Stimulated activated memory B cell treated with anti-CD40 and anti-IgM and Interleukin-4, amounts not matched to agents 10 μg/mL and 1 μg/mL and 100 μg/mL, for 72 hours (primary cell): Measurements from ENCODE around the gene ACSS1.
A peak's percentile ranks its signal among the peaks of the same experiment; 100 is the strongest.

Experiments
- ATAC-seq: fragments of 150-1000 bp; cut with Tn5 transposase; 2 replicates; pipeline ENCODE4 v1.10.0; 2021
- H3K27ac Mint-ChIP-seq: one replicate; pipeline ENCODE4 v1.8.0; 2022; ENCODE audit warnings: mild to moderate bottlenecking, mixed read lengths
- H3K27me3 Mint-ChIP-seq: one replicate; pipeline ENCODE4 v1.8.0; 2022; ENCODE audit warnings: mixed read lengths
- H3K36me3 Mint-ChIP-seq: one replicate; pipeline ENCODE4 v1.8.0; 2022; ENCODE audit warnings: mixed read lengths
- H3K4me1 Mint-ChIP-seq: one replicate; pipeline ENCODE4 v1.8.0; 2022; ENCODE audit warnings: mixed read lengths
- H3K4me3 Mint-ChIP-seq: one replicate; pipeline ENCODE4 v1.8.0; 2022; ENCODE audit warnings: mild to moderate bottlenecking, moderate library complexity, mixed read lengths
- H3K9me3 Mint-ChIP-seq: one replicate; pipeline ENCODE4 v1.8.0; 2022; ENCODE audit warnings: mixed read lengths

The ACSS1 gene

DNA sequence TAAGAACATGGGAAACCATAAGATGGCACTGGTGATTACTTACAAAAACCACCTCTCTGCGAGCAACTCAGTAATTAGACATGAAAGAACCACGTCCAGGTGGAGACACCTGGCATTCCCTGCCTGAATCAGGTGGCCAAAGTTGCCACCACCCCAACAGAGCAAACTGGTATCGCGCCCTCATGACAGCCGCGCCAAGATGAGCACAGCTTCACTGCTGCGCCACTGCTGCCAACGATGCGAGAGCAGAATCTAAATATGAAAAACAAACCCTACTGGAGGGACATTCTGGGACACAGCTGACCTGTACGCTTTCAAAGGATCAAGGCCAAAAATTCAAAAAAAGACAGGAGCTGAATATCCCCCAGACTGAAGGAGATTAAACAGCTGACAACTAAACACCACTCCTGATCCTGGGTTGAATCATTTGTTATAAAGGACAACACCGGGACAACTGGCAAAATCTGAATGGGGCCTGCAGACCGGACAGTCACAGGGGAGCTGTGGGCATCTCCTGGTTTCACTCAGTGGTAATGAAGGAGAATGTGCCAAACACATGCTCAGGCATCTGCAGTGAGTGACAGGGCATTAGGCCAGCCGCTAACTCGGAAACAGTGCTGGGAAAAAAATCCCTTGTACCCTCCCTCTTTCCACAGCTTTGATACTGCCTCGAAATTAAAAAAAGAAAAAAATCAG, 91.5 kb downstream of the ACSS1 start:
- no peak for ATAC-seq
- no peak overlapping the region for H3K4me3 Mint-ChIP-seq
- H3K9me3 Mint-ChIP-seq: no peaks in the 10 kb centered on the region
- H3K36me3 Mint-ChIP-seq: peaks cover 88% of the 10 kb centered on the region
- H3K27ac Mint-ChIP-seq: no peak overlapping the region
- H3K4me1 Mint-ChIP-seq: no peaks in the 10 kb centered on the region
- H3K27me3 Mint-ChIP-seq: no peaks in the 10 kb centered on the region

DNA sequence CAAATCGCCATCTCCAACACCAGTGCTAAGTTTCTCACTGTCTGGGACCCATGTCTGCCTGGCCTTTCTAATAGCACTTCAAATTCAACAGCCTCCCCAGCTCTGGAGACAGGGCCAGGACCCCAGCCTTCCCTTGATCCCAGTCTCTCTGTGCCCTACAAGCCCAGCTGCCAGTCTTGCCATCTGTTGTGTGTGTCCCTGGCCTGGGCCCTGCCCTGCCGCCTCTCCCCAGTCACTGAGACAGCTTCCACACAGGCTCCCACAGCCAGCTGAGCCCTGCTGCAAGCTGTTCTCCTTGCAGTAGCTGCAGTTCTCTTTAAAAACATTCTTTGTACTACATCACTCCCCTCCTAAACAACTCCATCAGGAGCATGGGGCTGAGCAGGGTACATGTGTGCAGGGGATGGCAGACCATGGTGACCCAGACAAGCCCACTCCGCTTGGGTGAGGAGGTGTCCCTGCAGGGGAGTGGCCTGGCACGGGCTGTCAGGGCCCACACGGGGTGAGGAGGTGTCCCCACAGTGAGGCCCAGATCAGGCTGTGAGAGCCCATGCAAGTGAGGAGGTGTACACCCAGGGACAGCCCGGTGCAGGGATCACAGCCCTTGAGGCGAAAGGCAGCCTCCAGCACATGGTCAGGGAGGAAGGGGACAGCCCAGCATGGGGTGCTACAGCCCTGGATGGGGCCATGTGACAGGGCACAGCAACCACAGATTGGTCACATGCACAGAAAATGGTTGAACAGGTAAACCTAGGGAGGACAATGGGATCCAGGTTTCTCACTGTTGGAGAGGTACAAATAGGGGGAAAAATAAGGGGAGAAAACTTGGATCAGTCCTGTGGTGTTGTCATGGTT, 92.6 kb downstream of the ACSS1 start:
- no peak overlapping the region for H3K4me3 Mint-ChIP-seq
- peaks cover 80% of the 10 kb centered on the region for H3K36me3 Mint-ChIP-seq
- H3K27me3 Mint-ChIP-seq: no peaks in the 10 kb centered on the region
- H3K4me1 Mint-ChIP-seq: no peaks in the 10 kb centered on the region
- ATAC-seq: peak; percentile 51
- H3K9me3 Mint-ChIP-seq: no peaks in the 10 kb centered on the region
- H3K27ac Mint-ChIP-seq: no peak overlapping the region

DNA sequence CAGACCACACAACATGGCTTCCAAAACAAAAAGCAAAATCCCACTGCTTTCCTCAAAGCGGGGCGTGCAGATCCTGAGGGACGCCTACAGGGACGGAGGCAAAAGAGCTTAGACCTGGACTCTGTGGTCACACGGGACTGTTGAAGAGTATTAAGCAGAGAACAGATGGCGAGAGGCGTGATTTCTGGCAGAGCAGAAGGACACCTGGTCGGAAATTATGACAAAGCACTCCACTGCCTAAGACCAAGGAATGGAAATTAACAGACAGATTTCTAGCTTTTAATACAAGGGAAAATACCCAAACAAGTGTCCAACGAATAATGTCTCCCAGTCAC, 93.5 kb downstream of the ACSS1 start:
- no peak overlapping the region for H3K4me3 Mint-ChIP-seq

DNA sequence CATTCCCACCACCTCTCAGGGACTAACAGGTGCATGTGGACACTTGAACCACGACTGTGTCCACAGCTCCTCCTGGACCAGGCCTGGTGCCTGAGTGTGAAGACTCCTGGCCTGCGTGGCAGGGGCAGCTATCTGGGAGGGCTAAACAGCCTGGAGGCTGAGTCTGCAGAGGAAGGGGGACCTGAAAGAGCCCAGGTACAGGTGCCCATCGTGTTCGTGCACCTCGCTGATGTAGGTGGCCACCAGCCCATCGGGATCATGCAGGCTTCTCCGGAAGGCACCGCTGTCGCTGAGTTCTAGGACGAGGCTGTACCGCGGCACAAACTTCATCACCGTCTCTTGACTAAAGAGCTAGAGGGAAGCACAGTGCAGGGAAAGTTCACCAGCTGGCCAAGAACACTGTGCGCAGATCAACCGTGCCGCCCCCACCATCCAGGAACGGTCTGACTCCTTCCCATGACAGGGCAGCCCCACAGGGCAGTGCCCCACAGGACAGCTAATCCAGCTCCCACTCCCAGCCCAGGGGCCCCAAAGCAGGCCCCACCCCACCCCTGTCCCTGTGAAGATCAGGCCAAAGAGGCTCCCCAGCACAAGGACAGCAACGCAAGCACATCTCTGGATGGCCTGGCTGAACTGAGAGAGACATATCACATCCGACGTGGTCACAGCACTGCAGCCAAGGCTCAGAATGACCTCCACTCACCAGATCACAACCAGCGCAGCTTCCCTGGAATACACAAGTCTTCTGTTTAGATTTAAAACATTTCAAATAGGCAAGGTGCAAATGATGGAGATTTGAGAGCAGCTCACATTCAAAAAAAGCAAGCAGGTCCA, 94.0 kb downstream of the ACSS1 start:
- H3K4me1 Mint-ChIP-seq: no peaks in the 10 kb centered on the region
- no peak overlapping the region for H3K4me3 Mint-ChIP-seq
- H3K36me3 Mint-ChIP-seq: peaks cover 73% of the 10 kb centered on the region
- no peak for ATAC-seq
- H3K27ac Mint-ChIP-seq: no peak overlapping the region
- H3K9me3 Mint-ChIP-seq: no peaks in the 10 kb centered on the region
- no peaks in the 10 kb centered on the region for H3K27me3 Mint-ChIP-seq

More for the DNA sequence above, 93.5 kb downstream of the ACSS1 start:
- ATAC-seq: no peak
- Mint-ChIP-seq H3K4me1 (no peaks in the 10 kb centered on the region), H3K36me3 (peaks cover 78% of the 10 kb centered on the region), H3K9me3 (no peaks in the 10 kb centered on the region), H3K27me3 (no peaks in the 10 kb centered on the region), H3K27ac (no peak overlapping the region)

DNA sequence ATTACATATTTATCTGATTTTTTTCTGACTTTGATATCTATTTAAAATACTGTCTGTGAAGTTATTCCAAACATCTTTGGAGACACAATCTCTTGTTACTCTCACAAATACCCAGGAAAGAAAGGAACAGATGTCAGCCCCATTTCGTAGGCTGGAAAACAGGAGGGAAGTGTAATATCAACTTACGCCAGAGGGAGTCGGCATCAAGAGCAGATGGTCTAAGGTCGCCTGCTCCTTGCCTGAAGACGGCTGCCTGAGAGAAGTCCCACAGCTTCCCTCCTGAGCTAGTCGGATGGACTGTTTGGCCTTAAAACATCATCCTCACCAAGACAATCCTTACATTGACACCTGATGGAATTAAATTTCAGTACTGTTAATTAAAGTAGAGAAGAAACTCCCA, 95.4 kb downstream of the ACSS1 start:
- H3K4me3 Mint-ChIP-seq: no peak overlapping the region
- H3K9me3 Mint-ChIP-seq: no peaks in the 10 kb centered on the region
- no peaks in the 10 kb centered on the region for H3K4me1 Mint-ChIP-seq
- peaks cover 65% of the 10 kb centered on the region for H3K36me3 Mint-ChIP-seq
- H3K27me3 Mint-ChIP-seq: no peaks in the 10 kb centered on the region
- H3K27ac Mint-ChIP-seq: no peak overlapping the region
- no peak for ATAC-seq

DNA sequence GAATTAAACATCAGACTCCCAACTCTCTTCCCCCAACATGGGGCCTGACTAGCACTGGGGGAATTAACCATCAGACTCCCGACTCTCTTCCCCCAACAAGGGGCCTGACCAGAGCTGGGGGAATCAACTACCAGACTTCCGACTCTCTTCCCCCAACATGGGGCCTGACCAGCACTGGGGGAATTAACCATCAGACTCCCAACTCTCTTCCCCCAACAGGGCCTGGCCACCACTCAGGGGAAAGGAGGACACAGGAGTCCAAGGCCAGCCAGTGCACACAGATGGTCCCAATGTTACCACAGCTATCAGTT, 95.8 kb downstream of the ACSS1 start:
- ATAC-seq: no peak
- Mint-ChIP-seq H3K27me3 (no peaks in the 10 kb centered on the region), H3K27ac (no peak overlapping the region), H3K36me3 (peaks cover 61% of the 10 kb centered on the region), H3K9me3 (no peaks in the 10 kb centered on the region), H3K4me1 (no peaks in the 10 kb centered on the region), H3K4me3 (no peak overlapping the region)

DNA sequence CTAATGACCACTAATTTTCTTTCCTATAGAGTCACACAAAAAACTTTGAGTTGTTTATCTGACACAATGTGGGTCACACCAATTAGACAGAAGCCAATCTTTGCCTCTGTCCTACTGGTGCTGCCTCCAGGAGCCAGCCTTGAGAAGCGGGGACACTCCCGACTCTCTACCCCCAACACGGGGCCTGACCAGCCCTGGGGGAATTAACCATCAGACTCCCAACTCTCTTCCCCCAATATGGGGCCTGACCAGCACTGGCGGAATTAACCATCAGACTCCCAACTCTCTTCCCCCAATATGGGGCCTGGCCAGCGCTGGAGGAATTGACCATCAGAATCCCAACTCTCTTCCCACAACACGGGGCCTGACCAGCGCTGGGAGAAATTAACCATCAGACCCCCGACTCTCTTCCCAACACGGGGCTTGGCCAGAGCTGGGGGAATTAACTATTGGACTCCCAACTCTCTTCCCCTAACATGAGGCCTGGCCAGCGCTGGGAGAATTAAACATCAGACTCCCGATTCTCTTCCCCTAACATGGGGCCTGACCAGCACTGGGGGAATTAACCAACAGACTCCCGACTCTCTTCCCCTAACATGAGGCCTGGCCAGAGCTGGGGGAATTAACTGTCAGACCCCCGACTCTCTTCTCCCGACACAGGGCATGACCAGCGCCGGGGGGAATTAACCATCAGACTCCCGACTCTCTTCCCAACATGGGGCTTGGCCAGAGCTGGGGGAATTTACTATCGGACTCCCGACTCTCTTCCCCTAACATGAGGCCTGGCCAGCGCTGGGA, 96.4 kb downstream of the ACSS1 start:
- H3K27ac Mint-ChIP-seq: no peak overlapping the region
- no peak for ATAC-seq
- no peaks in the 10 kb centered on the region for H3K4me1 Mint-ChIP-seq
- H3K27me3 Mint-ChIP-seq: no peaks in the 10 kb centered on the region
- no peaks in the 10 kb centered on the region for H3K9me3 Mint-ChIP-seq
- H3K4me3 Mint-ChIP-seq: no peak overlapping the region
- peaks cover 59% of the 10 kb centered on the region for H3K36me3 Mint-ChIP-seq

DNA sequence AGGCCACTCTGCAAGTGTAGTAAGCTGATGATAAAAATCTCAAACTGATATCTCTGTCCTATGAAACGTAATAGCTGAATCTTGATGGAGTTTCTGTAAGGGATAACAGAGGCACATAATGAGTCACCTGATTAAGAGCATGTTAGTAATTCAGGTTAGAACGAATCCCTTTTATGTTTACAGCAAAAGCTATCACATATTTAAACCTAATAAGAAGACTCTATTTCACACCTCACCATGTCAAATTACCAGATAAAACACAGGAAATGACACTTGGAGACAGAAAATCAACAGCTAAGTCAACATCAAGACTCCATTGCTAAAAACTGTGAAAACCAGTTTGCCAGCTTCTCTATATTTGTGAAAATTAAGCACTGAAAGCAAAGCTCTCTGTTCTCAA, 97.1 kb downstream of the ACSS1 start:
- no peak for ATAC-seq
- H3K36me3 Mint-ChIP-seq: peaks cover 58% of the 10 kb centered on the region
- H3K4me1 Mint-ChIP-seq: no peaks in the 10 kb centered on the region
- H3K4me3 Mint-ChIP-seq: no peak overlapping the region
- H3K9me3 Mint-ChIP-seq: no peaks in the 10 kb centered on the region
- no peaks in the 10 kb centered on the region for H3K27me3 Mint-ChIP-seq
- no peak overlapping the region for H3K27ac Mint-ChIP-seq

DNA sequence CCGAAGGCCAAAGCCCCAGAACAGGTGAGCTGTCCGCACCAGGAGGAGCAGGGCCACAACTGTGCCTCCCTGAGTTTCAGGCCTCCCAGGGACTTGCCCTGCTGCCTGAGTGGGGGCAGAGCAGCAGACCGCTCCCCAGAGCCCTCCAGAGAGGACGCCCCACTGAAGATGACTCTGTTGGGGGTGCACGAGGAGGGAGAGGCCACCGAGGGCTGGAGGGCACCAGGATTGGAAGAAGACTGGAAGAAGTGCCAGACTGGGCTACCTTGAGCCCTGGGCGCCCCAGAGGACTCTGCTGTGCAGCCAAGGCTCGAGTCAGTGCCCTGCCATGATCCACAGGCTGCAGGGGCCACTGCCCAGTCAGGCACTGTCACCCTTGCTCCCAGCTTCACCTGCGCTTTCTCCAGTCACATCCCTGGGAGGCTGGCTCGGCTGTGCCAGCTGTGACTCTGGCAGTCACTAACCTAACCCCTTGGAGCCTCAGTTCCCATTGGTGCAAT, 97.6 kb downstream of the ACSS1 start:
- H3K36me3 Mint-ChIP-seq: peaks cover 58% of the 10 kb centered on the region
- no peaks in the 10 kb centered on the region for H3K27me3 Mint-ChIP-seq
- no peak for ATAC-seq
- no peaks in the 10 kb centered on the region for H3K9me3 Mint-ChIP-seq
- no peak overlapping the region for H3K27ac Mint-ChIP-seq
- H3K4me3 Mint-ChIP-seq: no peak overlapping the region
- H3K4me1 Mint-ChIP-seq: peaks cover 4% of the 10 kb centered on the region

DNA sequence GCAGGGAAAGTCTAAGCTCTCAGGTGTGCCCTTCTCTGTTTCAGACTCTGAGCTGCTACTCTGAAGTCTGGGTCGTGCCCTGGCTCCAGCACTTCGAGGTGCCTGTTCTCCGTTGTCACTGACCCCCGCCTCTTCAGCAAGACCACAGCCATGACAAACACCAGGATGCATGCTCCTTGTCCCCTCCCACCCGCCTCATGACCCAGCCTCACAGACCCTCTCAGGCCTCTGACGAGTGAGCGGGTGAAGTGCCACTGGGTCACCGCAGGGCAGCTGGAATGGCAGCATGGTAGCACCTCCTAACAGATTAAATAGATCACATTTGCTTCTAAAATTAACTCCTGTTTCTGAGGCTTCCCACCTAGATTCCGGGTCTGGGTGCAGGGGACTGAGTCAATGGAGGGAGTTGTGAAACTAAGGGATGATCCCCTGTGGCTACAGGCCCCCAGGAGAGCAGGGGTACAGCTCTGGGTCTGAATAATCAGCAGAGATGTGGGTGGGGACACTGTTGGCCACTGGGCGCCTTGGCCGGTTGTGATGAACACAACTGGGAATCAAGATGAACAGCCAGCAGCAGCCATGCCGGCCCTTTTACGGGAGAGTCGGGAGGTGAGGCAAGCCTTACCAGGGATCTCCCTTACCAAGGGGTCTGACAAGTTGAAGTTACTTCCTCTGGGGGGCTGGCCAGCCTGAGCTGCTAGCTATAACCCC, 98.2 kb downstream of the ACSS1 start:
- Mint-ChIP-seq H3K4me1 (peaks cover 10% of the 10 kb centered on the region), H3K4me3 (no peak overlapping the region), H3K27me3 (no peaks in the 10 kb centered on the region), H3K9me3 (no peaks in the 10 kb centered on the region), H3K36me3 (peaks cover 52% of the 10 kb centered on the region), H3K27ac (no peak overlapping the region)
- no peak for ATAC-seq

DNA sequence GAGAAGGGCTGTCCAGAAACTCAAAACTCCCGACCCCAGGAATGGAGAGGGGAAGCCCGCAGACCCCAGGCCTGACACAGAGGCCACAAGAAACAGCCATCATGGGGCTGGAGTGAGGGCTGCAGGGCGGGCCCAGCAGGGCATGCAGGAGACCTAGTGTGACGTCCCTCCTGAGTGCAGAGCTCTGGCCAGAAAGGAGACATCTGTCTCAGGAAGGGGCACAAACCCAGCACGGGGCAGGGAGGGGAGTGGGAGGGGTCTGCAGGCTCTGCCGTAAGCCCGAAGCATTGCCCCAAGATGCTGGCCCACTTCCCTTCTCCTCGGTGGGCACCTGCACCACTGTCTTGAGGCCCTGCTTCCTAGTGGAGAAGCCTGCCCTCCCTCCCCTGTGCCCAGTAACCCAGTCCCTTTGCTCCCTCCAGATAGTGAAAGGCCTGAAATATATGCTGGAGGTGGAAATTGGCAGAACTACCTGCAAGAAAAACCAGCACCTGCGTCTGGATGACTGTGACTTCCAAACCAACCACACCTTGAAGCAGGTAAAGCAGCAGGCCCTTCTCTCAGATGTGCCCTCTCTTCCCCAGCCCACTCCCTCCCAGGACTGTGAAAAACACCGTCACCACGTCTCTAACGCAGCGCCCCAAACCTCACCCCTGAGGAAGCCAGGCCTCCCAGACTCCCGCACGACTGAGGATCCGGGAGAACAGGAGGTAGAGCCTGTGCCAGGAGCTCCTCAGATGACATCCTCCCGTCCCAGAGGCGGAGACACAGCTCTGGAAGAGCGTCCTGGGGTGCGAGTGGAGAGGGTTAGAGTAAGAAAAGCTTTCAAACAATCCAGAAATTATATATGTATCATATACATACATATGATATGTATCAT, 99.2 kb downstream of the ACSS1 start:
- no peak for ATAC-seq
- Mint-ChIP-seq H3K4me1 (peaks cover 17% of the 10 kb centered on the region), H3K27me3 (no peaks in the 10 kb centered on the region), H3K36me3 (peaks cover 50% of the 10 kb centered on the region), H3K4me3 (no peak overlapping the region), H3K9me3 (no peaks in the 10 kb centered on the region), H3K27ac (no peak overlapping the region)

DNA sequence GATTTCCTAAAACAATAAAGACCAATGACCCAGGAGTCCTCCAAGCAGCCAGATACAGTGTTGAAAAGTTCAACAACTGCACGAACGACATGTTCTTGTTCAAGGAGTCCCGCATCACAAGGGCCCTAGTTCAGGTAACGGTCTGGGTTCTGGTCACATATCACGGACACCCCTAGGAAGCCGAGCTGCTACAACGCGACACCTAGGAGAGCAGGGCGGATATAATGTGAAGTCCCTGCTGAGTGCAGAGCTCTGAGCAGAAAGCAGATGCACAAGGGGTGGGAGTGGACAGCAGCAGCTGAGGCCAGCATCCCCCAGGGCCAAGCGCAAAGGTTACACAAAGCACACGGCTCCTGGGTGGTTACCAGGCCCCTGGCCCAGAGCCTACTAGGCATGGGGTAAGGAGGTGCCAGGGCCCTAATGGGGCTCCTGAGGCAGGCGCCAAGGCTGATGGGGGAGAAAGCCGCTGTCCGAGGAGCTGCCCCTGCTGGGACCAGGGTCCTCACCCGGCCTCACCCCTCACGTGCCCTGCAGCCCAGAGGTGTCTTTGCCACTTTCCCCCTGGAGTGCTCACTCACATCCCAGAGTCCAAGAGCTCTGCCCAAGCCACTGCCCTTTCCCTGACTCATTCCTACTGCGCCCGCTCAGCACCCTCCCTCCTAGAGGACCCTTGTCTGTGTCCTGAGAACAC, 100.5 kb downstream of the ACSS1 start:
- ATAC-seq: no peak
- no peaks in the 10 kb centered on the region for H3K9me3 Mint-ChIP-seq
- no peak overlapping the region for H3K4me3 Mint-ChIP-seq
- H3K27ac Mint-ChIP-seq: no peak overlapping the region
- H3K4me1 Mint-ChIP-seq: peaks cover 17% of the 10 kb centered on the region
- peaks cover 42% of the 10 kb centered on the region for H3K36me3 Mint-ChIP-seq
- no peaks in the 10 kb centered on the region for H3K27me3 Mint-ChIP-seq
